WTC11 (cell line): ENCODE results near the gene HKDC1. TPM values are rescaled to one million over a fixed set of nuclear protein-coding genes. Genes with fewer than 3 reads are reported as not detected.

ENCODE experiments used
- ATAC-seq: fragments of 200-7000 bp; cut with Tn5 transposase; 2 replicates; pipeline ENCODE4 v1.10.0; 2021; ENCODE audit warnings: mild to moderate bottlenecking, moderate library complexity
- CTCF ChIA-PET: fragments of 300-600 bp; sonication (Branson Sonifier 250); formaldehyde crosslinking; loops from one replicate; lab custom pipeline; 2021; ENCODE audit warnings: antibody characterized with exemption; lab: Charles Lee
- POLR2A ChIA-PET: fragments of 350-600 bp; sonication (Branson Sonifier 250); formaldehyde crosslinking; loops from one replicate; lab custom pipeline; 2021; ENCODE audit warnings: antibody characterized with exemption; lab: Charles Lee
- DNase-seq: peaks from one replicate; pipeline ENCODE4 v3.0.0; 2021; ENCODE audit warnings: low spot score
- H3K27ac Mint-ChIP-seq: 2 replicates; pipeline ENCODE4 v1.8.0; 2021; ENCODE audit warnings: mixed read lengths
- H3K27me3 Mint-ChIP-seq: 2 replicates; pipeline ENCODE4 v1.8.0; 2021; ENCODE audit warnings: low read depth, mild to moderate bottlenecking, moderate library complexity, mixed read lengths
- H3K36me3 Mint-ChIP-seq: 2 replicates; pipeline ENCODE4 v1.8.0; 2021; ENCODE audit warnings: mixed read lengths
- H3K4me1 Mint-ChIP-seq: 2 replicates; pipeline ENCODE4 v1.8.0; 2022; ENCODE audit warnings: mixed read lengths
- H3K4me3 Mint-ChIP-seq: 2 replicates; pipeline ENCODE4 v1.8.0; 2021; ENCODE audit warnings: mild to moderate bottlenecking, moderate library complexity, mixed read lengths
- H3K9me3 Mint-ChIP-seq: 2 replicates; pipeline ENCODE4 v1.8.0; 2021; ENCODE audit warnings: mixed read lengths
- CBFB ChIP-seq: sonication (generic); formaldehyde crosslinking; IDR thresholded peaks from 2 replicates; pipeline ENCODE4 v1.8.1; 2022; ENCODE audit warnings: mild to moderate bottlenecking, low read depth, missing genetic modification reagents
- E2F1 ChIP-seq: sonication (generic); formaldehyde crosslinking; IDR thresholded peaks from 2 replicates; pipeline ENCODE4 v1.8.0; 2022; ENCODE audit warnings: mild to moderate bottlenecking, missing genetic modification reagents
- E2F5 ChIP-seq: sonication (generic); formaldehyde crosslinking; IDR thresholded peaks from 2 replicates; pipeline ENCODE4 v1.8.1; 2022; ENCODE audit warnings: mild to moderate bottlenecking, moderate library complexity, missing genetic modification reagents
- FOXP4 ChIP-seq: sonication (generic); formaldehyde crosslinking; IDR thresholded peaks from 2 replicates; pipeline ENCODE4 v1.8.0; 2022; ENCODE audit warnings: mild to moderate bottlenecking, missing genetic modification reagents
- GABPB1 ChIP-seq: sonication (generic); formaldehyde crosslinking; IDR thresholded peaks from 2 replicates; pipeline ENCODE4 v1.8.1; 2023; ENCODE audit warnings: mild to moderate bottlenecking, missing genetic modification reagents
- GRHL2 ChIP-seq: fragments of 250-450 bp; sonication (Bioruptor Pico); IDR thresholded peaks from 2 replicates; pipeline ENCODE4 v1.8.0; 2022; ENCODE audit warnings: mild to moderate bottlenecking, moderate library complexity; ENCODE audit not compliant: insufficient replicate concordance, severe bottlenecking
- GTF2I ChIP-seq: fragments of 250-450 bp; sonication (Bioruptor Pico); conservative IDR thresholded peaks from 2 replicates; pipeline ENCODE4 v1.4.0; 2021; ENCODE audit warnings: mild to moderate bottlenecking
- KAT7 ChIP-seq: sonication (generic); formaldehyde crosslinking; IDR thresholded peaks from 2 replicates; pipeline ENCODE4 v1.8.1; 2023; ENCODE audit warnings: missing genetic modification reagents, mild to moderate bottlenecking, borderline replicate concordance
- MYBL2 ChIP-seq: sonication (generic); formaldehyde crosslinking; IDR thresholded peaks from 2 replicates; pipeline ENCODE4 v1.8.1; 2023; ENCODE audit warnings: mild to moderate bottlenecking, moderate library complexity, missing genetic modification reagents
- NR1H2 ChIP-seq: sonication (generic); formaldehyde crosslinking; IDR thresholded peaks from 2 replicates; pipeline ENCODE4 v1.9.0; 2021; ENCODE audit warnings: mild to moderate bottlenecking, moderate library complexity, missing genetic modification reagents
- PRRX2 ChIP-seq: fragments of 250-450 bp; sonication (Bioruptor Pico); IDR thresholded peaks from 2 replicates; pipeline ENCODE4 v1.8.0; 2021; ENCODE audit warnings: mild to moderate bottlenecking
- RELA ChIP-seq: sonication (generic); formaldehyde crosslinking; IDR thresholded peaks from 2 replicates; pipeline ENCODE4 v1.8.1; 2022; ENCODE audit warnings: missing genetic modification reagents, mild to moderate bottlenecking, borderline replicate concordance
- SMAD3 ChIP-seq: sonication (generic); formaldehyde crosslinking; IDR thresholded peaks from 2 replicates; pipeline ENCODE4 v1.8.0; 2022; ENCODE audit warnings: missing genetic modification reagents, mild to moderate bottlenecking, borderline replicate concordance
- SOX15 ChIP-seq: fragments of 250-450 bp; sonication (Bioruptor Pico); IDR thresholded peaks from 2 replicates; pipeline ENCODE4 v1.9.0; 2021; ENCODE audit warnings: mild to moderate bottlenecking
- ZNF281 ChIP-seq: sonication (generic); formaldehyde crosslinking; IDR thresholded peaks from 2 replicates; pipeline ENCODE4 v1.8.0; 2023; ENCODE audit warnings: mild to moderate bottlenecking, missing genetic modification reagents
- ZNF425 ChIP-seq: fragments of 250-450 bp; sonication (Bioruptor Pico); conservative IDR thresholded peaks from 2 replicates; pipeline ENCODE4 v1.9.0; 2021; ENCODE audit warnings: mild to moderate bottlenecking
- total RNA-seq: library from RNA; stranded (reverse); gene quantifications from 3 replicates; pipeline ENCODE4 v1.2.3, GENCODE V29; 2021

HKDC1 gene
- total RNA-seq, 1 experiment from 2014 or later: 0.09 TPM

GRCh38 chr10:69214666-69215131, 5.4 kb upstream of the HKDC1 start (continued):
- no peak for TF ChIP-seq ZNF425 (CRISPR knock-in tag)
- no peak for TF ChIP-seq GTF2I
- no peak for TF ChIP-seq GRHL2 (CRISPR knock-in tag)

- H3K36me3 Mint-ChIP-seq: no peaks in the 10 kb centered on the region
These were observed 4.5 kb upstream of the HKDC1 start for GRCh38 chr10:69215405-69216171.

More at GRCh38 chr10:69215405-69216171, 4.5 kb upstream of the HKDC1 start:
- Mint-ChIP-seq H3K27ac (0 out of 2 replicates have a peak overlapping the region, but pooled peaks have one; percentile 4), H3K4me3 (no peak overlapping the region), H3K27me3 (no peaks in the 10 kb centered on the region), H3K4me1 (no peaks in the 10 kb centered on the region), H3K9me3 (no peaks in the 10 kb centered on the region)
- TF ChIP-seq FOXP4 (CRISPR knock-in tag) (no peak), MYBL2 (CRISPR knock-in tag) (no peak), ZNF281 (CRISPR knock-in tag) (no peak), SOX15 (CRISPR knock-in tag) (no peak), E2F1 (no peak), RELA (CRISPR knock-in tag) (no peak), SMAD3 (no peak), GTF2I (no peak), GABPB1 (no peak), KAT7 (CRISPR knock-in tag) (no peak), NR1H2 (CRISPR knock-in tag) (no peak), CBFB (CRISPR knock-in tag) (no peak), PRRX2 (CRISPR knock-in tag) (no peak), E2F5 (no peak)
- ATAC-seq (no peak), DNase-seq (no peak)
- POLR2A ChIA-PET: no interaction called here
- CTCF ChIA-PET: interaction anchor here (0.7 to 1.2 kb wide), 3 partner anchors 177 to 193 kb away, joined by 3 read pairs; no protein-coding TSS in a partner anchor
